Measurements from ENCODE around the gene ATXN7L1. TPM values are rescaled to one million over a fixed set of nuclear protein-coding genes. Genes with fewer than 3 reads are reported as not detected.

The ATXN7L1 gene
- total RNA-seq, 1 experiment from 2014 or later: 24.3 TPM

DNA sequence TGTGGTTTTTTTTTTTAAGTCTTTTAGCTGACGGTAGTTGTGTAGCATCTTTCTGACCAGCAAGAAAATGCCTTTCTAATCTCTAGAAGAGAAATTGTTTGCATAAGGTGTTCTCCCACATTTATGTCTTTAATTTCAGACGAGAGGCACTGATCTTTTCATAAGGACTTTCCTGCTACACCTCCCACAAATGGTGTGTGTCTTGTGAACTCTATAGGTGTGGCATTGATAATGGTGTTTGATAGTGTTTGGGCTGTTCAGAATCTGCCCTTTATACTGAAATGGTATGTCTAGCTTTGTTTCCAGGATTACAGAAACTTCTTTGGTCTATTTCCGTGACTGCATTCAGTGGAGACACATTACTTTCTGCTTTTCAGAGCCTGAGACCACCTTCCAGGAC is 21.6 kb upstream of the ATXN7L1 start:
- Histone ChIP-seq H2AFZ (ENCODE audit: low read length) (no peak overlapping the region), H4K5ac (ENCODE audit: insufficient read length, low read depth, low read length) (no peak overlapping the region), H3K56ac (ENCODE audit: insufficient read length, low read depth, low read length) (no peak overlapping the region), H3K23me2 (ENCODE audit: insufficient read length, low read depth, low read length, poor library complexity, severe bottlenecking) (no peaks in the 10 kb centered on the region), H2BK5ac (ENCODE audit: insufficient read length, low read length) (no peak overlapping the region), H3K4me2 (ENCODE audit: insufficient read depth, insufficient read length, low read length) (no peak overlapping the region), H2BK12ac (ENCODE audit: insufficient read length, low read depth, low read length) (no peak overlapping the region), H2BK20ac (ENCODE audit: low read depth, low read length, poor library complexity, severe bottlenecking) (no peak overlapping the region), H3T11ph (ENCODE audit: low read length) (no peak overlapping the region), H3K18ac (ENCODE audit: insufficient read length, low read depth, low read length) (no peak overlapping the region), H3K9me3 (ENCODE audit: control insufficient read depth, low read depth, low read length) (no peaks in the 10 kb centered on the region), H2BK120ac (ENCODE audit: low read depth, low read length, poor library complexity, severe bottlenecking) (no peak overlapping the region), H3K4ac (ENCODE audit: low read depth, low read length) (no peak overlapping the region), H3K4me1 (ENCODE audit: insufficient read depth, low read length) (no peaks in the 10 kb centered on the region; the same call in 1 of the 2 replicates), H4K91ac (ENCODE audit: insufficient read length, low read depth, low read length) (no peak overlapping the region), H3K79me1 (ENCODE audit: insufficient read depth, low read depth, low read length, poor library complexity, severe bottlenecking) (no peaks in the 10 kb centered on the region), H2AK5ac (ENCODE audit: insufficient read length, low read length) (no peak overlapping the region), H3K23ac (ENCODE audit: insufficient read length, low read depth, low read length) (no peak overlapping the region), H3K27me3 (ENCODE audit: insufficient read depth, low read length) (no peaks in the 10 kb centered on the region), H3K14ac (ENCODE audit: insufficient read depth, low read length) (no peak overlapping the region), H2BK15ac (ENCODE audit: low read depth, low read length) (no peak overlapping the region), H3K27ac (ENCODE audit: insufficient read length, low read depth, low read length) (no peak overlapping the region), H4K8ac (replicated peaks; ENCODE audit: insufficient read length, low read depth, low read length) (no peak overlapping the region), H4K20me1 (ENCODE audit: control insufficient read depth, insufficient read depth, insufficient read length) (no peaks in the 10 kb centered on the region), H3K9ac (ENCODE audit: extremely low read depth, insufficient read length, low read length) (no peak overlapping the region), H3K79me2 (ENCODE audit: insufficient read depth, low read length) (no peaks in the 10 kb centered on the region)
- H3K4me3 Mint-ChIP-seq: no peak overlapping the region
- no peaks in the 10 kb centered on the region for H3K27me3 Mint-ChIP-seq (ENCODE audit: low read depth)
- H3K27ac Mint-ChIP-seq: no peak overlapping the region
- WGBS (ENCODE audit: extremely low coverage, insufficient read length, low lambda C conversion rate): no CpG with 5 or more reads among the region's 3 CpGs
- H3K36me3 Mint-ChIP-seq (ENCODE audit: insufficient read depth in 1 of 3, low read depth in 3 of 3): peaks cover 0 to 4% (median 3%) of the 10 kb centered on the region in 3 experiments; a peak in 4 of 7 replicates
- H3K4me1 Mint-ChIP-seq: no peaks in the 10 kb centered on the region
- H3K9me3 Mint-ChIP-seq: no peaks in the 10 kb centered on the region
- no peak for TF ChIP-seq CTCF (conservative IDR thresholded peaks at IDR 0.05)
- no peak for DNase-seq
